IMR-90 (cell line): ENCODE results near the gene OCEL1.

Source experiments
- BHLHE40 ChIP-seq: fragments of 150-350 bp; IDR thresholded peaks from 2 replicates; pipeline ENCODE4 v1.6.1; 2016; ENCODE audit warnings: mild to moderate bottlenecking, low read depth, low read length
- CEBPB ChIP-seq: IDR thresholded peaks from 2 replicates; pipeline ENCODE4 v1.6.1; 2012; ENCODE audit warnings: low read depth, low read length, improper control_type of control experiment
- CHD1 ChIP-seq: IDR thresholded peaks from 2 replicates; pipeline ENCODE4 v1.6.1; 2012; ENCODE audit warnings: low read depth, low read length, improper control_type of control experiment
- FOS ChIP-seq: fragments of 150-350 bp; IDR thresholded peaks from 2 replicates; pipeline ENCODE4 v1.6.1; 2016; ENCODE audit warnings: low read depth, low read length
- MAFK ChIP-seq: IDR thresholded peaks from 2 replicates; pipeline ENCODE4 v1.6.1; 2012; ENCODE audit warnings: low read depth, low read length, improper control_type of control experiment
- MXI1 ChIP-seq: IDR thresholded peaks from 2 replicates; pipeline ENCODE4 v1.6.1; 2012; ENCODE audit warnings: low read depth, mild to moderate bottlenecking, low read length, moderate library complexity, borderline replicate concordance
- POLR2A ChIP-seq: IDR thresholded peaks from 2 replicates; pipeline ENCODE4 v1.6.1; 2012; ENCODE audit warnings: mild to moderate bottlenecking, low read depth, low read length
- RAD21 ChIP-seq: IDR thresholded peaks from 2 replicates; pipeline ENCODE4 v1.6.1; 2012; ENCODE audit warnings: low read length, improper control_type of control experiment
- RCOR1 ChIP-seq: IDR thresholded peaks from 2 replicates; pipeline ENCODE4 v1.6.1; 2012; ENCODE audit warnings: mild to moderate bottlenecking, low read length, improper control_type of control experiment; ENCODE audit not compliant: insufficient replicate concordance
- RFX5 ChIP-seq: IDR thresholded peaks from 2 replicates; pipeline ENCODE4 v1.8.0; 2012; ENCODE audit warnings: low read depth, mild to moderate bottlenecking, low read length, moderate library complexity
- TF ChIP-seq, protein P1 (sequence below): conservative IDR thresholded peaks from 2 replicates; pipeline ENCODE4 v1.5.1; 2012; ENCODE audit warnings: mild to moderate bottlenecking, low read depth, low read length, improper control_type of control experiment
- TF ChIP-seq, protein P2 (sequence below): fragments of 150-350 bp; IDR thresholded peaks from 2 replicates; pipeline ENCODE4 v1.6.1; 2017; ENCODE audit warnings: mild to moderate bottlenecking, antibody characterized with exemption, low read length, low read depth
- TF ChIP-seq, protein P3 (sequence below): fragments of 150-350 bp; IDR thresholded peaks from 2 replicates; pipeline ENCODE4 v1.6.1; 2016; ENCODE audit warnings: low read depth, mild to moderate bottlenecking, low read length, moderate library complexity, borderline replicate concordance

DNA sequence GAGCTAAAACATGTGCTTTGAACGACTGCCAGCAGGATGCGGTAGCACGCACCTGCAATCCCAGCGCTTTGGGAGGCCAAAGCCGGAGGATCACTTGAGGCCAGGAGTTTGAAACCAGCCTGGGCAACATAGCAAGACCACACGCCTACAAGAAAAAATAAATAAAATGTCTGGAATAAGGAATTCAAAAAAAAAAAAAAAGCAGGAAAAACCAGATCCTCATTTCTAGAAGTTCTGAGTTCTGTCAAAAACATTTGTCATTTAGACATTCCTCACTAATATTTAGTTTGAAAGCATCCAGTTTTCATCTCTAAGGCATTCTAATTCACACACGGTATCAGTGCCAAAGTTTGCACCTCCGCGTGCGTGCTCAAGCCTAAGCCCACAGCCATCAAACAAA is 47.7 kb upstream of the OCEL1 start:
- TF ChIP-seq, protein P1, sequence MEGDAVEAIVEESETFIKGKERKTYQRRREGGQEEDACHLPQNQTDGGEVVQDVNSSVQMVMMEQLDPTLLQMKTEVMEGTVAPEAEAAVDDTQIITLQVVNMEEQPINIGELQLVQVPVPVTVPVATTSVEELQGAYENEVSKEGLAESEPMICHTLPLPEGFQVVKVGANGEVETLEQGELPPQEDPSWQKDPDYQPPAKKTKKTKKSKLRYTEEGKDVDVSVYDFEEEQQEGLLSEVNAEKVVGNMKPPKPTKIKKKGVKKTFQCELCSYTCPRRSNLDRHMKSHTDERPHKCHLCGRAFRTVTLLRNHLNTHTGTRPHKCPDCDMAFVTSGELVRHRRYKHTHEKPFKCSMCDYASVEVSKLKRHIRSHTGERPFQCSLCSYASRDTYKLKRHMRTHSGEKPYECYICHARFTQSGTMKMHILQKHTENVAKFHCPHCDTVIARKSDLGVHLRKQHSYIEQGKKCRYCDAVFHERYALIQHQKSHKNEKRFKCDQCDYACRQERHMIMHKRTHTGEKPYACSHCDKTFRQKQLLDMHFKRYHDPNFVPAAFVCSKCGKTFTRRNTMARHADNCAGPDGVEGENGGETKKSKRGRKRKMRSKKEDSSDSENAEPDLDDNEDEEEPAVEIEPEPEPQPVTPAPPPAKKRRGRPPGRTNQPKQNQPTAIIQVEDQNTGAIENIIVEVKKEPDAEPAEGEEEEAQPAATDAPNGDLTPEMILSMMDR = no peak
- TF ChIP-seq CHD1 (no peak), POLR2A (no peak), BHLHE40 (no peak), RAD21 (no peak), CEBPB (no peak), FOS (no peak), RFX5 (no peak), RCOR1 (no peak), MAFK (no peak), MXI1 (no peak)
- TF ChIP-seq, protein P2, sequence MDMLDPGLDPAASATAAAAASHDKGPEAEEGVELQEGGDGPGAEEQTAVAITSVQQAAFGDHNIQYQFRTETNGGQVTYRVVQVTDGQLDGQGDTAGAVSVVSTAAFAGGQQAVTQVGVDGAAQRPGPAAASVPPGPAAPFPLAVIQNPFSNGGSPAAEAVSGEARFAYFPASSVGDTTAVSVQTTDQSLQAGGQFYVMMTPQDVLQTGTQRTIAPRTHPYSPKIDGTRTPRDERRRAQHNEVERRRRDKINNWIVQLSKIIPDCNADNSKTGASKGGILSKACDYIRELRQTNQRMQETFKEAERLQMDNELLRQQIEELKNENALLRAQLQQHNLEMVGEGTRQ = no peak
- TF ChIP-seq, protein P3, sequence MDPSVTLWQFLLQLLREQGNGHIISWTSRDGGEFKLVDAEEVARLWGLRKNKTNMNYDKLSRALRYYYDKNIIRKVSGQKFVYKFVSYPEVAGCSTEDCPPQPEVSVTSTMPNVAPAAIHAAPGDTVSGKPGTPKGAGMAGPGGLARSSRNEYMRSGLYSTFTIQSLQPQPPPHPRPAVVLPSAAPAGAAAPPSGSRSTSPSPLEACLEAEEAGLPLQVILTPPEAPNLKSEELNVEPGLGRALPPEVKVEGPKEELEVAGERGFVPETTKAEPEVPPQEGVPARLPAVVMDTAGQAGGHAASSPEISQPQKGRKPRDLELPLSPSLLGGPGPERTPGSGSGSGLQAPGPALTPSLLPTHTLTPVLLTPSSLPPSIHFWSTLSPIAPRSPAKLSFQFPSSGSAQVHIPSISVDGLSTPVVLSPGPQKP = no peak
